Activated CD8-positive, alpha-beta memory T cell treated with anti-CD3 and anti-CD28 coated beads, Interleukin-2, amount 50 U/mL, for 1 hour (primary cell): ENCODE measurements around the gene CTDSPL.
"Not testable (repeated sequence)": the region's sequence is repeated elsewhere in the genome, so short reads cannot be mapped to it uniquely, and the experiment has no call there.

Experiments
- DNase-seq: peaks from one replicate; pipeline ENCODE4 v3.0.0-alpha.2; 2020; ENCODE audit errors: extremely low read depth

The CTDSPL gene

GRCh38 chr3:37861620-37862041 lies at the start of gene CTDSPL:
TSS of gene CTDSPL (plus strand) at chr3:37861880. CDS start at chr3:37862200, 320 bp downstream.
- no peak for DNase-seq

GRCh38 chr3:37812499-37812896 lies 49.2 kb upstream of the CTDSPL start:
- no peak for DNase-seq

GRCh38 chr3:37813403-37813802 lies 48.3 kb upstream of the CTDSPL start:
- no peak for DNase-seq

GRCh38 chr3:37814547-37814946 lies 47.1 kb upstream of the CTDSPL start:
- no peak for DNase-seq

- not testable (repeated sequence) for DNase-seq
These were observed 46.5 kb upstream of the CTDSPL start for GRCh38 chr3:37815156-37815555.

GRCh38 chr3:37816271-37816670 lies 45.4 kb upstream of the CTDSPL start:
- DNase-seq = no peak

- DNase-seq = no peak
These were observed 42.1 kb upstream of the CTDSPL start for GRCh38 chr3:37819591-37819990.

GRCh38 chr3:37820286-37820685 lies 41.4 kb upstream of the CTDSPL start:
- no peak for DNase-seq

- no peak for DNase-seq
These were observed 38.5 kb upstream of the CTDSPL start for GRCh38 chr3:37823189-37823588.

- DNase-seq = no peak
These were observed 37.4 kb upstream of the CTDSPL start for GRCh38 chr3:37824090-37824953.

- no peak for DNase-seq
These were observed 36.7 kb upstream of the CTDSPL start for GRCh38 chr3:37824954-37825328.

- no peak for DNase-seq
These were observed 35.8 kb upstream of the CTDSPL start for GRCh38 chr3:37825744-37826400.

GRCh38 chr3:37826502-37826901 lies 35.2 kb upstream of the CTDSPL start:
- DNase-seq = no peak

GRCh38 chr3:37826933-37827332 lies 34.7 kb upstream of the CTDSPL start:
- DNase-seq = no peak

- DNase-seq = no peak
These were observed 29.2 kb upstream of the CTDSPL start for GRCh38 chr3:37832480-37832879.

GRCh38 chr3:37833302-37834186 lies 28.1 kb upstream of the CTDSPL start:
- no peak for DNase-seq

- no peak for DNase-seq
These were observed 25.1 kb upstream of the CTDSPL start for GRCh38 chr3:37836589-37836988.

- no peak for DNase-seq
These were observed 14.0 kb upstream of the CTDSPL start for GRCh38 chr3:37847689-37848088.

- DNase-seq = no peak
These were observed 12.3 kb upstream of the CTDSPL start for GRCh38 chr3:37849146-37849923.

- DNase-seq = no peak
These were observed 9.6 kb upstream of the CTDSPL start for GRCh38 chr3:37852097-37852496.

GRCh38 chr3:37852771-37853170 lies 8.9 kb upstream of the CTDSPL start:
- no peak for DNase-seq
